NCI-H2196 (cell line): ENCODE measurements around the gene ASB5.

ENCODE experiments used
- DNase-seq: peaks from one replicate; lab custom pipeline; 2025; ENCODE audit not compliant: unreplicated experiment; lab: John Stamatoyannopoulos, UW

The ASB5 gene

DNA sequence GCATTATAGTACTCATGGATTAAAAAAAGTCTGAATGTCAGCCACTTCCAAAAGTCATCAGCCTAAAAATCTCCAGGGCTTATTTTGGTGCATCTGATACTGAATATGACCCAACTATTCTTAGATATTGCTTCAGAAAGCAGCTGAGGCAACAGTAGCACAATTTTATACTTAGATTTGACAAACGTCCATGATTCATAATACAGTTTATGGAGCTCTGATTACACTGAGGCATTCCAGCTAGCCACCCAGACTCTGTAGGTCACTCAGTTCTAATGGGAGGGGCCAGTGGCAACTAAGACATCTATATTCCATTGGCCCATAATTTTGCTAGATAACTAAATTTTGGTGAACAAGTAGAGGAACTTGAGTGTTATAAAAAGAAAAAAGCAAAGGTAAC lies 84.0 kb downstream of the ASB5 start:
- DNase-seq = no peak
